K562 (cell line): ENCODE data around the gene WDFY2. TPM values are rescaled to one million over a fixed set of nuclear protein-coding genes. Genes with fewer than 3 reads are reported as not detected.

Source experiments
- ARID1B ChIP-seq: fragments of 450-650 bp; IDR thresholded peaks from 2 replicates; pipeline ENCODE4 v1.6.1; 2016; ENCODE audit warnings: antibody characterized with exemption, mild to moderate bottlenecking, inconsistent platforms
- CBFA2T2 ChIP-seq: fragments of 450-650 bp; conservative IDR thresholded peaks from 2 replicates; pipeline ENCODE4 v1.6.1; 2017; ENCODE audit warnings: mild to moderate bottlenecking
- CSDE1 ChIP-seq, 2 experiments: fragments of 450-650 bp; IDR thresholded peaks; 2 replicates each; pipeline ENCODE4 v1.6.1; 2016; ENCODE audit warnings: mild to moderate bottlenecking in 1 of 2
- CTBP1 ChIP-seq: fragments of 450-650 bp; IDR thresholded peaks from 2 replicates; pipeline ENCODE4 v1.6.1; 2016; ENCODE audit warnings: borderline replicate concordance
- DMBX1 ChIP-seq: fragments of 250-450 bp; sonication (Bioruptor Pico); IDR thresholded peaks from 2 replicates; pipeline ENCODE4 v1.8.0; 2022; ENCODE audit warnings: inconsistent platforms, mild to moderate bottlenecking, moderate library complexity, borderline replicate concordance
- EP400 ChIP-seq: fragments of 450-650 bp; IDR thresholded peaks from 2 replicates; pipeline ENCODE4 v1.6.1; 2017; ENCODE audit warnings: antibody characterized with exemption, mild to moderate bottlenecking, moderate library complexity
- ETS2 ChIP-seq: IDR thresholded peaks from 2 replicates; pipeline ENCODE4 v1.6.1; 2016; ENCODE audit warnings: borderline replicate concordance, missing genetic modification characterization, mild to moderate bottlenecking, moderate library complexity, missing compliant biosample characterization; ENCODE audit not compliant: poor library complexity, severe bottlenecking
- EZH2 ChIP-seq: IDR thresholded peaks from 2 replicates; pipeline ENCODE4 v1.6.1; 2012; ENCODE audit warnings: low read depth, mild to moderate bottlenecking, inconsistent platforms, low read length, borderline replicate concordance
- GTF2F1 ChIP-seq: IDR thresholded peaks from 2 replicates; pipeline ENCODE4 v1.6.1; 2011; ENCODE audit warnings: low read depth, low read length, improper control_type of control experiment
- HMG20A ChIP-seq: fragments of 450-650 bp; formaldehyde crosslinking; conservative IDR thresholded peaks from 2 replicates; pipeline ENCODE4 v1.4.0; 2020; ENCODE audit warnings: mild to moderate bottlenecking, mixed read lengths
- HSF4 ChIP-seq: fragments of 250-450 bp; sonication (Bioruptor Pico); IDR thresholded peaks from 2 replicates; pipeline ENCODE4 v2.1.2; 2022; ENCODE audit warnings: mild to moderate bottlenecking, moderate library complexity, borderline replicate concordance
- MEF2D ChIP-seq: conservative IDR thresholded peaks from 2 replicates; pipeline ENCODE4 v1.6.1; 2016; ENCODE audit warnings: low read depth, missing genetic modification characterization, missing compliant biosample characterization
- RBFOX2 ChIP-seq: fragments of 200-400 bp; formaldehyde crosslinking; IDR thresholded peaks from 2 replicates; pipeline ENCODE4 v1.6.1; 2017; ENCODE audit warnings: low read depth, mild to moderate bottlenecking, low read length, moderate library complexity
- SMARCE1 ChIP-seq: fragments of 450-650 bp; IDR thresholded peaks from 2 replicates; pipeline ENCODE4 v1.7.1; 2016; ENCODE audit warnings: mild to moderate bottlenecking
- SNIP1 ChIP-seq: fragments of 450-650 bp; IDR thresholded peaks from 2 replicates; pipeline ENCODE4 v1.7.1; 2017; ENCODE audit warnings: low read depth, mild to moderate bottlenecking
- SNRNP70 ChIP-seq: fragments of 200-400 bp; formaldehyde crosslinking; optimal IDR thresholded peaks from 2 replicates; pipeline ENCODE3; 2017; ENCODE audit warnings: low read depth, low read length
- SREBF2 ChIP-seq: sonication (generic); formaldehyde crosslinking; IDR thresholded peaks from 2 replicates; pipeline ENCODE4 v1.4.0; 2020; ENCODE audit warnings: mild to moderate bottlenecking, missing genetic modification reagents
- TOE1 ChIP-seq, 2 experiments: fragments of 450-650 bp in 1 of 2; sonication (generic) in 1 of 2; formaldehyde crosslinking in 1 of 2; IDR thresholded peaks; 2 replicates each; pipeline versions ENCODE4 v1.7.1 to v1.8.0; 2016 to 2022; ENCODE audit warnings: borderline replicate concordance in 2 of 2, mild to moderate bottlenecking in 2 of 2, antibody characterized with exemption in 1 of 2, inconsistent platforms in 1 of 2, low read depth in 1 of 2, missing genetic modification reagents in 1 of 2, moderate library complexity in 1 of 2
- YY1 ChIP-seq, 3 experiments: IDR thresholded peaks; 2 replicates each; pipeline ENCODE4 v1.6.1; 2011; ENCODE audit warnings: low read length in 2 of 3, mild to moderate bottlenecking in 2 of 3, moderate library complexity in 2 of 3, borderline replicate concordance in 1 of 3, control low read depth in 1 of 3, low read depth in 1 of 3; ENCODE audit not compliant: insufficient read depth in 3 of 3, insufficient replicate concordance in 2 of 3, control insufficient read depth in 1 of 3, insufficient read length in 1 of 3; ENCODE audit errors: extremely low read depth in 1 of 3
- ZBED1 ChIP-seq: IDR thresholded peaks from 2 replicates; pipeline ENCODE4 v1.6.1; 2014
- ZBTB5 ChIP-seq: fragments of 450-650 bp; IDR thresholded peaks from 2 replicates; pipeline ENCODE4 v1.6.1; 2017; ENCODE audit warnings: antibody characterized with exemption
- ZNF24 ChIP-seq: fragments of 450-650 bp; IDR thresholded peaks from 2 replicates; pipeline ENCODE4 v1.6.1; 2016
- ZNF253 ChIP-seq: fragments of 250-450 bp; sonication (Bioruptor Pico); conservative IDR thresholded peaks from 2 replicates; pipeline ENCODE4 v1.6.1; 2021; ENCODE audit warnings: mild to moderate bottlenecking
- polyA plus RNA-seq, 8 experiments: library from polyadenylated mRNA; depleted of rRNA in 4 of 8; stranded (reverse) in 5 of 8; unstranded in 3 of 8; fragments of >200 nt; fragmentation: Nextera tagmentation in 2 of 8; fragmentation: Illumina TruSeq in 1 of 8; extraction: Ambion mirVana in 2 of 8; extraction: Trizol in 1 of 8; gene quantifications; 2 replicates each; pipeline versions ENCODE4 v1.2.1 to v1.2.3, GENCODE V29; 2011 to 2014; ENCODE audit warnings: inconsistent platforms in 1 of 8, missing spikeins in 1 of 8
- total RNA-seq, 7 experiments: library from RNA; depleted of rRNA in 6 of 7; stranded (reverse); fragments of >200 nt in 6 of 7; fragmentation: Illumina TruSeq in 2 of 7; extraction: Trizol in 2 of 7; gene quantifications; 2 replicates each; pipeline versions ENCODE4 v1.2.1 to v1.2.3, GENCODE V29; 2011 to 2021; ENCODE audit warnings: low replicate concordance in 1 of 7
- TF ChIP-seq, protein P1 (sequence below): sonication (generic); formaldehyde crosslinking; IDR thresholded peaks from 2 replicates; pipeline ENCODE4 v1.8.1; 2023; ENCODE audit warnings: mild to moderate bottlenecking, missing genetic modification reagents

Gene WDFY2
- total and polyA plus RNA-seq, 9 of the 15 experiments (the other 6 are each of a cell fraction or from before 2014, with no cell fraction given), result 0.66 to 6.4 (median 4.4) TPM

- TF ChIP-seq YY1 (IDR thresholded peaks at IDR 0.05; ENCODE audit: borderline replicate concordance in 1 of 3, control insufficient read depth in 1 of 3, extremely low read depth in 1 of 3, insufficient read depth in 3 of 3, insufficient read length in 1 of 3, insufficient replicate concordance in 2 of 3, low read depth in 1 of 3, low read length in 2 of 3), result no peak
- no peak for TF ChIP-seq CSDE1 (IDR thresholded peaks at IDR 0.05)
- no peak for TF ChIP-seq GTF2F1
- TF ChIP-seq ZNF253 (CRISPR knock-in tag), result no peak
- TF ChIP-seq ZNF24, result no peak
- no peak for TF ChIP-seq RBFOX2
- peak; percentile 32; the same call in 1 of the 2 replicates for TF ChIP-seq CBFA2T2
- TF ChIP-seq SNIP1, result no peak
- no peak for TF ChIP-seq ZBED1
- TF ChIP-seq CTBP1, result peak; percentile 33; the same call in 1 of the 2 replicates
- TF ChIP-seq TOE1 (IDR thresholded peaks at IDR 0.05; ENCODE audit: borderline replicate concordance), result no peak
- TF ChIP-seq TOE1 (CRISPR knock-in tag; IDR thresholded peaks at IDR 0.05; ENCODE audit: borderline replicate concordance, low read depth), result no peak
- 0 out of 2 replicates have a peak, but pooled peaks have one; percentile 12 for TF ChIP-seq MEF2D (tag)
- no peak for TF ChIP-seq SNRNP70
- TF ChIP-seq EZH2, result no peak
- TF ChIP-seq ETS2 (tag), result no peak
- no peak for TF ChIP-seq SREBF2 (CRISPR knock-in tag)
- TF ChIP-seq EP400, result no peak
- TF ChIP-seq DMBX1 (CRISPR knock-in tag), result no peak
- peak; percentile 48 for TF ChIP-seq ARID1B
- peak; percentile 16; the same call in 1 of the 2 replicates for TF ChIP-seq SMARCE1
- TF ChIP-seq ZBTB5, result no peak
- no peak for TF ChIP-seq HMG20A (CRISPR knock-in tag)
- no peak for TF ChIP-seq HSF4 (CRISPR knock-in tag)
- TF ChIP-seq, protein P1, sequence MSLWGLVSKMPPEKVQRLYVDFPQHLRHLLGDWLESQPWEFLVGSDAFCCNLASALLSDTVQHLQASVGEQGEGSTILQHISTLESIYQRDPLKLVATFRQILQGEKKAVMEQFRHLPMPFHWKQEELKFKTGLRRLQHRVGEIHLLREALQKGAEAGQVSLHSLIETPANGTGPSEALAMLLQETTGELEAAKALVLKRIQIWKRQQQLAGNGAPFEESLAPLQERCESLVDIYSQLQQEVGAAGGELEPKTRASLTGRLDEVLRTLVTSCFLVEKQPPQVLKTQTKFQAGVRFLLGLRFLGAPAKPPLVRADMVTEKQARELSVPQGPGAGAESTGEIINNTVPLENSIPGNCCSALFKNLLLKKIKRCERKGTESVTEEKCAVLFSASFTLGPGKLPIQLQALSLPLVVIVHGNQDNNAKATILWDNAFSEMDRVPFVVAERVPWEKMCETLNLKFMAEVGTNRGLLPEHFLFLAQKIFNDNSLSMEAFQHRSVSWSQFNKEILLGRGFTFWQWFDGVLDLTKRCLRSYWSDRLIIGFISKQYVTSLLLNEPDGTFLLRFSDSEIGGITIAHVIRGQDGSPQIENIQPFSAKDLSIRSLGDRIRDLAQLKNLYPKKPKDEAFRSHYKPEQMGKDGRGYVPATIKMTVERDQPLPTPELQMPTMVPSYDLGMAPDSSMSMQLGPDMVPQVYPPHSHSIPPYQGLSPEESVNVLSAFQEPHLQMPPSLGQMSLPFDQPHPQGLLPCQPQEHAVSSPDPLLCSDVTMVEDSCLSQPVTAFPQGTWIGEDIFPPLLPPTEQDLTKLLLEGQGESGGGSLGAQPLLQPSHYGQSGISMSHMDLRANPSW (CRISPR knock-in tag), result no peak
These were observed 42.4 kb upstream of the WDFY2 start (continued) for GRCh38 chr13:51541809-51542258.
